Ovary (tissue), 3 donors: Measurements from ENCODE around the gene AIG1.

Experiments
- CTCF ChIP-seq, 3 donors: fragments of 450-650 bp in 2 of 3; fragments of 200-600 bp in 1 of 3; IDR thresholded peaks; one replicate each; pipeline versions ENCODE4 v1.5.1 to v1.8.0; 2016 to 2022; ENCODE audit warnings: antibody characterized with exemption in 3 of 3, mild to moderate bottlenecking in 1 of 3
- POLR2A ChIP-seq: fragments of 450-650 bp; IDR thresholded peaks from one replicate; pipeline ENCODE4 v1.6.1; 2017; ENCODE audit warnings: antibody characterized with exemption, mild to moderate bottlenecking, moderate library complexity
- donor health status: DM: no; HTN: no; CAD: no.

- TF ChIP-seq POLR2A (no peak), CTCF (IDR thresholded peaks at IDR 0.05) (no peak)
These were observed 307.7 kb downstream of the AIG1 start for GRCh38 chr6:143368426-143368825.
